Sigmoid colon (tissue), 3 donors: ENCODE results near the gene ADNP2.

Experiments
- CTCF ChIP-seq, 4 experiments: fragments of 450-650 bp in 3 of 4; fragments of 200-600 bp in 1 of 4; IDR thresholded peaks; one replicate each; pipeline ENCODE4 v1.5.1; 2016 to 2019; ENCODE audit warnings: antibody characterized with exemption in 4 of 4, mild to moderate bottlenecking in 3 of 4, moderate library complexity in 2 of 4
- POLR2A ChIP-seq, 2 donors: fragments of 450-650 bp; IDR thresholded peaks; one replicate each; pipeline ENCODE4 v1.6.1; 2016; ENCODE audit warnings: antibody characterized with exemption in 2 of 2, mild to moderate bottlenecking in 2 of 2, moderate library complexity in 2 of 2

GRCh38 chr18:80130555-80130954, 21.5 kb downstream of the ADNP2 start:
- TF ChIP-seq CTCF (IDR thresholded peaks at IDR 0.05) (no peak), POLR2A (IDR thresholded peaks at IDR 0.05) (no peak)
